Ectodermal cell (in vitro differentiated cells): ENCODE results near the gene SMAD3.
"Not testable (repeated sequence)": the region's sequence is repeated elsewhere in the genome, so short reads cannot be mapped to it uniquely, and the experiment has no call there.

ENCODE experiments used
- H3K27ac ChIP-seq: 2 replicates; pipeline ENCODE4 v1.7.0; 2013; ENCODE audit warnings: mild to moderate bottlenecking, low read depth, low read length; ENCODE audit not compliant: insufficient read depth, poor library complexity, severe bottlenecking
- H3K27me3 ChIP-seq: 2 replicates; pipeline ENCODE4 v1.7.0; 2013; ENCODE audit warnings: mild to moderate bottlenecking, low read length; ENCODE audit not compliant: insufficient read depth, control insufficient read depth, poor library complexity, severe bottlenecking
- H3K36me3 ChIP-seq: one replicate; pipeline ENCODE4 v1.7.0; 2013; ENCODE audit warnings: low read length; ENCODE audit not compliant: control insufficient read depth, insufficient read depth
- H3K4me1 ChIP-seq: one replicate; pipeline ENCODE4 v1.7.0; 2013; ENCODE audit warnings: low read length; ENCODE audit not compliant: control insufficient read depth, insufficient read depth
- H3K4me3 ChIP-seq: 2 replicates; pipeline ENCODE4 v1.7.0; 2013; ENCODE audit warnings: low read depth, low read length, control low read depth; ENCODE audit not compliant: insufficient read depth
- H3K9me3 ChIP-seq: 2 replicates; pipeline ENCODE4 v1.7.0; 2013; ENCODE audit warnings: mild to moderate bottlenecking, low read length, moderate library complexity; ENCODE audit not compliant: control insufficient read depth
- WGBS, 2 experiments: methylation state at CpG; one replicate each; pipeline ENCODE4 v1.1.7; 2013; ENCODE audit warnings: missing lambda C conversion rate in 2 of 2; 5-methylcytosine and 5-hydroxymethylcytosine counted together

Gene SMAD3

DNA sequence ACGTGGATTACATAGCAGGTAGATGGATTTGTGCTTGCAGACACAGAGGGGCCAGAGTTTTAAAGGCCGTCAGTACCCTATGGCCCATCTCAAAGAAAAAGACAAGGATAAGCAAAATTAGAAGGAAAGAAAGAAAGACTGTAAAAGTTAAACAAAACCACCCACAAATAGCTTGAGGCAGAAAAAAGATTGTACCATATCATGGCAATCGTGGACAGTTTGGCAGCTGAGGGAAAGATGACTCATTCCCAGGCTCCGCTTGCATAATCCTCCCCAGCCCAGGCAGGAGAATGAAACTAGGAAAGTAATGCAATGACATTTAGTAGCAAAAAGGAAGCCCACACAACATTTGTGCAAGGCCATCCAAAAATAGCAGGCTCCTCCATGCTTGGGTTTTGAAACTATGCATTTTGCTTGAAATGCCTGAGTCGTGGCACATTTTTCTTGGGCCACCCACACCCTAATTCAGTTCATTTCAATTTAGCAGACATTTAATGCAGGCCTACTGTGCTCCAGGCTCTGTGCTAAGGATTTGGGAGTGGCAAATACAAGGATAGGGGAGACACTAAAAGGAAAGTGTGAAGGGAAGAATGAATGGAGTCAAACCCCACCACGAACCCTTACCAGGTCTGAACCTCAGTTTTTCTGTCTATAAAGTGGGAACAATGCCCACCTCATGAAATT lies 40.9 kb upstream of the SMAD3 start:
- Histone ChIP-seq H3K4me1 (peaks cover 4% of the 10 kb centered on the region), H3K4me3 (no peak overlapping the region), H3K27me3 (no peaks in the 10 kb centered on the region), H3K9me3 (no peaks in the 10 kb centered on the region), H3K27ac (no peak overlapping the region), H3K36me3 (no peaks in the 10 kb centered on the region)
- 77 to 78% methylated on average over 5 to 6 of the region's 6 CpGs for WGBS, 2 experiments

DNA sequence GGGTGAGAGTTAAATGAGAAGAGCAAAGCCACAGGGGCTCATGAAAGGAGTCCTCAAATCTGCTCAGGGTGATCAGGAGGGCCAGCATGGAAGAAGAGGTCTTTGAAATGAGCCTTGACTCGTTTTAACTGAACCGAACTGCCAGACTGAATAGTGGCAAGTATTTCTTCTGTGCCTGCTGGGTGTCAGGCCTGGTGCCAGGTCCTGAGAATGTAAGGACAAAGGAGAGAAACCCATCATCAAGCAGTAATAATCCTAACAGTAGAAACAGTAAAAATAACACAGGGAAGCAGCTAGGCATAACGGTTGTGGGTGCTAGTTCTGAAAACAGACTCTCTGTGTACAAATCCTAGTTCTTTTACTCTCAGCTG lies 40.4 kb upstream of the SMAD3 start:
- Histone ChIP-seq H3K4me1 (peaks cover 9% of the 10 kb centered on the region), H3K36me3 (no peaks in the 10 kb centered on the region), H3K27ac (no peak overlapping the region), H3K4me3 (no peak overlapping the region), H3K27me3 (no peaks in the 10 kb centered on the region), H3K9me3 (no peaks in the 10 kb centered on the region)
- 89 to 91% methylated on average over 3 of the region's 3 CpGs for WGBS, 2 experiments

DNA sequence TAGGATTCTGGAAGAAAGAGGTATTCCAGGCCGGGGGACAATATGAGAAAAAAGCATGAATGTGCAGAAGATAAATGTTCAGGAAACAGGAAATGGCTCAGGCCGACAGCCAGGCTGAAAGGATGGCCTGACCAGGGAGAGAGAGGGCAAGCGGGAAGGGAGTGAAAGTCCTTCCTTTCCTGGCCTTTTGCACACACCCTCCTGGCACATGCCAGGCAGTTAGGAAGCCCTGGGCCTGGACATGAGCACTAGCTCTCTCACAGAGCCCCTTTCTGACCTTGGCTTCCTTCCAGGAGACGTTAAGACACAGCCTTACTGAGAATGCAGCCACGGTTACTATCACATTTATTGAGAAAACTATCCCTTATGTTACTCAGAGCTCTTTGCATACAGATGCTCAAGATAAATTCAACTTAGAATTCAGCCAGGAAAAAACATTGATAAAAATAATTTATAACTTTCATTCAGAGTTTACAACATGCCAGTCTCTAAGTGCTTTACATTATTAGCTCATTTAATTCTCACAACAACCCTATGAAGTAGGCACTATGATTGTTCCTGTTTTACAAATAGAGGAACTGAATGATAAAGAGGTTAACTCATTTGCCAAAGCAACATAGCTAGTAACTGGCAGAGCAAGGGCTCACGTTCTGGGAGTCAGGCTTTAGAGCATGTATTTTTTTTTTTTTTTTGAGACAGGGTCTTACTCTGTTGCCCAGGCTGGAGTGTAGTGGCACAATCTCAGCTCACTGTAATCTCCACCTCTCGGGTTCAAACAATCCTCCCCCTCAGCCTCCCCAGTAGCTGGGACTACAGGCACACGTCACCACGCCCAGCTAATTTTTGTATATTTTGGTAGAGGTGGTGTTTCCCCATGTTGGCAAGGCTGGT lies 39.4 kb upstream of the SMAD3 start:
- H3K9me3 ChIP-seq, result no peaks in the 10 kb centered on the region
- WGBS, 2 experiments, result 85 to 87% methylated on average over 9 of the region's 9 CpGs
- no peaks in the 10 kb centered on the region for H3K27me3 ChIP-seq
- H3K4me1 ChIP-seq, result peaks cover 19% of the 10 kb centered on the region
- H3K27ac ChIP-seq, result no peak overlapping the region
- H3K36me3 ChIP-seq, result no peaks in the 10 kb centered on the region
- H3K4me3 ChIP-seq, result no peak overlapping the region

DNA sequence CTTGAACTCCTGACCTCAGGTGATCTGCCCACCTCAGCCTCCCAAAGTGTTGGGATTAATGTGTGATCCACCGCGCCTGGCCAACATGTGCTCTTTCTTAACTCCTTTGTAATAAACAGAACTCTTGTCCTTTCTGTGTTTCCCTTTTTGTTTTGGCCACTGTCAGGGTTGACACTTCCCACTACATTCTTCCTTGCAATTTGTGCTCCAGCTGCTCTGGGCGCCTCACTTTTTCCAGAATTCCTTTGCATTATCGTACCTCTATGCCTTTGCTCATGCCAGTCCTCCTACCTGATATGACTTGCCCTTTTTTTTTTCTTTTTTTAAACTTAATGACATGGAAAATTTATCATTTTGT lies 38.8 kb upstream of the SMAD3 start:
- Histone ChIP-seq H3K9me3 (no peaks in the 10 kb centered on the region), H3K27me3 (no peaks in the 10 kb centered on the region), H3K4me3 (no peak overlapping the region), H3K4me1 (peaks cover 24% of the 10 kb centered on the region), H3K27ac (no peak overlapping the region), H3K36me3 (no peaks in the 10 kb centered on the region)
- WGBS, 2 experiments, result 88 to 94% methylated on average over 4 of the region's 4 CpGs

DNA sequence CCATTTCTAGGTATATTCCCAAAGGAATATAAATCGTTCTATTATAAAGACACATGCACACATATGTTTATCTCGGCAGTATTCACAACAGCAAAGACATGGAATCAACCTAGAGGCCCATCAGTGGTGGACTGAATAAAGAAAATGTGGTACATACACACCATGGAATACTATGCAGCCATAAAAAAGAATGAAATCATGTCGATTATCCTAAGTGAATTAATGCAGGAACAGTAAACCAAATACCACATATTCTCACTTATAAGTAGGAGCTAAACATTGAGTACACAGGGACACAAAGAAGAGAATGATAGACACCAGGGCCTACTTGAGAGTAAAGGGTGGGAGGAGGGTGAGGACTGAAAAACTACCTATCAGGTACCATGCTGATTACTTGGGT lies 37.0 kb upstream of the SMAD3 start:
- not testable (repeated sequence) for H3K4me3 ChIP-seq, H3K27ac ChIP-seq, H3K36me3 ChIP-seq, H3K9me3 ChIP-seq
- H3K4me1 ChIP-seq, result peaks cover 30% of the 10 kb centered on the region
- peaks cover 14% of the 10 kb centered on the region for H3K27me3 ChIP-seq
- WGBS, 2 experiments, result 89 to 95% methylated on average over 3 of the region's 3 CpGs

GRCh38 chr15:67030036-67030762 lies 35.2 kb upstream of the SMAD3 start:
- Histone ChIP-seq H3K36me3 (no peaks in the 10 kb centered on the region), H3K27ac (peak overlapping the region; percentile 79), H3K4me1 (peaks cover 39% of the 10 kb centered on the region), H3K27me3 (peaks cover 28% of the 10 kb centered on the region), H3K4me3 (no peak overlapping the region), H3K9me3 (no peaks in the 10 kb centered on the region)
- WGBS, 2 experiments, result 0 to 2% methylated on average over 3 of the region's 5 CpGs

DNA sequence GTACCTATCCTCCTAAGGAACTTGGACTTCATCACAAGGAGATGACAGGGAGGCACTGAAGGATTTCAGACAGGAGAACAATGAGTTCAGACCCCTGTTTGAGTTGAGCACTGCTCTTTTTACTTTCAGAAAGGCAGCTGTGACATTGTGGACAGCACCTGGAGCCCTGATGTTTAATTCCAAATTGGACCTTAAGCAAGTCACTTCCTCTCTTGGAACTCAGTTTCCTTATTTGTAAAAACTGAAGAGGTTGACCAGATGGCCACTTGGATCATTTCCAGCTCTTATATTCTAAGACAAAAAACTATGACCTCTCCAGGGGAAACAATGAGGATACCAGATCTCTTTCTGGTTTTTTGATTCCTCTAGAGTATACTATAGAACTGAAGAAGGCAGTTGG lies 34.1 kb upstream of the SMAD3 start:
- Histone ChIP-seq H3K27me3 (peaks cover 28% of the 10 kb centered on the region), H3K27ac (no peak overlapping the region), H3K36me3 (no peaks in the 10 kb centered on the region), H3K4me3 (no peak overlapping the region), H3K9me3 (no peaks in the 10 kb centered on the region), H3K4me1 (peaks cover 39% of the 10 kb centered on the region)

- 86 to 94% methylated on average over 3 of the region's 3 CpGs for WGBS, 2 experiments
- Histone ChIP-seq H3K4me3 (no peak overlapping the region), H3K36me3 (no peaks in the 10 kb centered on the region), H3K9me3 (no peaks in the 10 kb centered on the region), H3K4me1 (peaks cover 39% of the 10 kb centered on the region), H3K27ac (no peak overlapping the region), H3K27me3 (peaks cover 28% of the 10 kb centered on the region)
Observed at GRCh38 chr15:67032608-67033007, 32.8 kb upstream of the SMAD3 start.

DNA sequence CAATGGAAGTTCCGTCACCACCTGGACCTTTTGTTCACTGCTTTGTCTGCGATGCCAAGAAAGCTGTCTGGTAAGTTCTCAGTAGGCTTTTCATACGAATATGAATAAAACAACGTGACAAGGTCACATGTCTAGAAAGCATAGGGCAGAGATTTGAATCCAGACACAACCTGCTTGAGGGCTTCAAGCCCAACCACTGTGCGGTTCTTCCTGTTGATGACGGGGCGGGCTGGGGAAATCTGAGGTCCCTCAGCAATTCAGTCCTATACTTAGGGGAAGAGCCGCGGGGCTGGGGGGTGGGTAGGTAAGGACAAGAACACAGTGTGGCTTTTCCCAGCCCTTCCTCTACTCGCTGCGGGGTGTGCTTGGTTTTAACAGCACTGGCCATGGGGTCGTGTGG lies 32.4 kb upstream of the SMAD3 start:
- no peak overlapping the region for H3K27ac ChIP-seq

DNA sequence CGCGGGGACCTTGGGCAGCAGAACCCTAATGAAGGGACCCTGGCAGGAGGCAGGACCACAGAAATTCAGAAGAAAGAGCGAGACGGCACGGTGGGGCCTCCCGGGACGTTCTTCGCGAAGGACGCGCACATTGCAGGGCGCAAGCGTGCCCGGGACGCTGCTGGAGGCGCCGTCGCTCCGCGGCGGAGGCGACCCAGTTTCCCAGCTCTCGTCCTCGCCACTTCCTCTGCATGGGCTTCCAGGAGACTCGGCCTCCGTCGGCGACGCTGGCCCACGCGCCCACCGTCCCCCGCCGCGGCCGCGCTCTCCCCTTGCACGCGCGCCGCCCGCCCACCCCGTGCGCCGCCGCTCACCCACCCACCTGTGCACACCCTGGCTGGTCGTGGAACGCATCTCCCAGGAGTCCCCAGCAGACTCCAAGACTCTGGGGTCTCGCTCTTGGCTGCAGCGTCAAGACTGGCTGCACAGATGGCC lies 31.8 kb upstream of the SMAD3 start:
- Histone ChIP-seq H3K27ac (no peak overlapping the region), H3K4me1 (peaks cover 39% of the 10 kb centered on the region), H3K36me3 (no peaks in the 10 kb centered on the region), H3K4me3 (peak overlapping the region; percentile 25), H3K9me3 (no peaks in the 10 kb centered on the region), H3K27me3 (peaks cover 28% of the 10 kb centered on the region)
- whole genome bisulfite sequencing, 2 experiments, result 10% methylated on average over 50 of the region's 50 CpGs

More for the DNA sequence above, 32.4 kb upstream of the SMAD3 start:
- Histone ChIP-seq H3K9me3 (no peaks in the 10 kb centered on the region), H3K36me3 (no peaks in the 10 kb centered on the region), H3K4me1 (peaks cover 39% of the 10 kb centered on the region), H3K27me3 (peaks cover 28% of the 10 kb centered on the region), H3K4me3 (peak overlapping the region; percentile 25)
- WGBS, 2 experiments, result 42 to 43% methylated on average over 12 of the region's 12 CpGs
